H1 (cell line): ENCODE results near the gene LYL1. TPM values are rescaled to one million over a fixed set of nuclear protein-coding genes. Genes with fewer than 3 reads are reported as not detected.

ENCODE experiments used
- CTCF ChIA-PET: fragments of 300-600 bp; sonication (Branson Sonifier 250); formaldehyde crosslinking; loops from one replicate; lab custom pipeline; 2021; ENCODE audit not compliant: partially characterized antibody; lab: Charles Lee
- POLR2A ChIA-PET: fragments of 300-600 bp; sonication (Branson Sonifier 250); formaldehyde crosslinking; loops from one replicate; lab custom pipeline; 2021; ENCODE audit warnings: inconsistent platforms; ENCODE audit not compliant: partially characterized antibody; lab: Charles Lee
- DNase-seq, 2 experiments: peaks; one replicate each; pipeline versions ENCODE4 v3.0.0 to v3.0.0-alpha.2; 2010 to 2022; ENCODE audit warnings: low spot score in 2 of 2, low read depth in 1 of 2, mixed read lengths in 1 of 2
- FAIRE-seq: peaks from 2 replicates; lab custom pipeline; 2011; peaks lifted over from hg19 to GRCh38; lab: Jason Lieb, UNC
- H2AFZ ChIP-seq: 2 replicates; pipeline ENCODE4 v1.8.1; 2012; ENCODE audit warnings: low read length, inconsistent platforms
- H2AK5ac ChIP-seq: 2 replicates; pipeline ENCODE4 v1.6.1; 2013; ENCODE audit warnings: low read depth, low read length
- H2BK120ac ChIP-seq: replicated peaks from 2 replicates; pipeline ENCODE3; 2013; ENCODE audit warnings: low read depth, low read length, inconsistent platforms
- H2BK12ac ChIP-seq: 2 replicates; pipeline ENCODE4 v1.6.1; 2013; ENCODE audit warnings: low read depth, low read length
- H2BK15ac ChIP-seq: 2 replicates; pipeline ENCODE4 v1.6.1; 2013; ENCODE audit warnings: low read length
- H2BK20ac ChIP-seq: 2 replicates; pipeline ENCODE4 v1.6.1; 2013; ENCODE audit warnings: low read length
- H2BK5ac ChIP-seq: 2 replicates; pipeline ENCODE4 v1.6.1; 2013; ENCODE audit warnings: low read depth, low read length
- H3K14ac ChIP-seq: 2 replicates; pipeline ENCODE4 v1.6.1; 2013; ENCODE audit warnings: inconsistent platforms; ENCODE audit not compliant: insufficient read length
- H3K18ac ChIP-seq: 2 replicates; pipeline ENCODE4 v1.6.1; 2013; ENCODE audit warnings: low read length; ENCODE audit errors: extremely low read depth
- H3K23ac ChIP-seq: 2 replicates; pipeline ENCODE4 v1.6.1; 2013; ENCODE audit warnings: inconsistent platforms; ENCODE audit not compliant: insufficient read length
- H3K23me2 ChIP-seq: 2 replicates; pipeline ENCODE4 v1.6.1; 2013; ENCODE audit warnings: low read depth, low read length
- H3K27ac ChIP-seq: 2 replicates; pipeline ENCODE4 v1.6.1; 2011; ENCODE audit warnings: low read depth, low read length, inconsistent platforms
- H3K27me3 ChIP-seq, 4 experiments: replicated peaks in 1 of 4; 1 replicate in 1 of 4; 2 replicates in 3 of 4; pipeline versions ENCODE4 v1.6.1 to v1.8.1; 2011 to 2013; ENCODE audit warnings: low read length in 3 of 4, mild to moderate bottlenecking in 3 of 4, inconsistent platforms in 2 of 4, mixed read lengths in 2 of 4, moderate library complexity in 1 of 4; ENCODE audit not compliant: control insufficient read depth in 3 of 4, insufficient read depth in 3 of 4; ENCODE audit errors: extremely low read depth in 1 of 4
- H3K36me3 ChIP-seq, 4 experiments: 2 replicates each; pipeline versions ENCODE4 v1.6.1 to v1.8.1; 2011 to 2013; ENCODE audit warnings: mild to moderate bottlenecking in 4 of 4, low read length in 3 of 4, moderate library complexity in 2 of 4, control low read depth in 1 of 4, inconsistent platforms in 1 of 4; ENCODE audit not compliant: insufficient read depth in 4 of 4, control insufficient read depth in 2 of 4
- H3K4ac ChIP-seq: replicated peaks from 2 replicates; pipeline ENCODE3; 2013; ENCODE audit warnings: low read length, low read depth, mixed read lengths, inconsistent platforms; ENCODE audit not compliant: insufficient read length
- H3K4me1 ChIP-seq, 4 experiments: replicated peaks in 1 of 4; 1 replicate in 1 of 4; 2 replicates in 3 of 4; pipeline versions ENCODE4 v1.6.1 to v1.8.1; 2011 to 2013; ENCODE audit warnings: low read length in 3 of 4, inconsistent platforms in 2 of 4, mixed read lengths in 1 of 4; ENCODE audit not compliant: insufficient read depth in 4 of 4, control insufficient read depth in 3 of 4
- H3K4me2 ChIP-seq, 2 experiments: 2 replicates each; pipeline versions ENCODE4 v1.6.1 to v1.8.1; 2011 to 2013; ENCODE audit warnings: low read depth in 2 of 2, low read length in 2 of 2, control low read depth in 1 of 2, inconsistent platforms in 1 of 2, mild to moderate bottlenecking in 1 of 2; ENCODE audit not compliant: insufficient read depth in 1 of 2
- H3K4me3 ChIP-seq, 4 experiments: fragments of 200-600, 300-600 bp in 1 of 4; sonication (generic), shearing (Covaris generic), sonication (Bioruptor Twin) in 1 of 4; 2 replicates each; pipeline versions ENCODE4 v1.5.1 to v1.8.1; 2011 to 2016; ENCODE audit warnings: low read length in 4 of 4, low read depth in 3 of 4, control low read depth in 2 of 4, inconsistent platforms in 2 of 4, mild to moderate bottlenecking in 2 of 4, mixed read lengths in 1 of 4, moderate library complexity in 1 of 4; ENCODE audit not compliant: insufficient read depth in 2 of 4; ENCODE audit errors: extremely low read depth in 1 of 4
- H3K56ac ChIP-seq: replicated peaks from 2 replicates; pipeline ENCODE3; 2013; ENCODE audit warnings: low read depth, mild to moderate bottlenecking, mixed read lengths, low read length, inconsistent platforms; ENCODE audit not compliant: insufficient read length
- H3K79me1 ChIP-seq: 2 replicates; pipeline ENCODE4 v1.6.1; 2013; ENCODE audit warnings: low read depth, low read length, control low read depth
- H3K79me2 ChIP-seq, 2 experiments: 2 replicates each; pipeline versions ENCODE4 v1.6.1 to v1.8.1; 2012 to 2013; ENCODE audit warnings: low read length in 2 of 2, mild to moderate bottlenecking in 2 of 2, inconsistent platforms in 1 of 2; ENCODE audit not compliant: insufficient read depth in 2 of 2, control insufficient read depth in 1 of 2
- H3K9ac ChIP-seq, 4 experiments: replicated peaks in 1 of 4; 1 replicate in 1 of 4; 2 replicates in 3 of 4; pipeline versions ENCODE4 v1.6.1 to v1.8.1; 2011 to 2013; ENCODE audit warnings: low read depth in 3 of 4, low read length in 3 of 4, control low read depth in 2 of 4, mild to moderate bottlenecking in 2 of 4, moderate library complexity in 2 of 4, inconsistent platforms in 1 of 4; ENCODE audit errors: extremely low read depth in 1 of 4
- H3K9me3 ChIP-seq, 2 experiments: 2 replicates each; pipeline versions ENCODE4 v1.6.1 to v1.8.1; 2012 to 2013; ENCODE audit warnings: mild to moderate bottlenecking in 2 of 2, moderate library complexity in 2 of 2, control low read depth in 1 of 2, inconsistent platforms in 1 of 2, low read depth in 1 of 2, low read length in 1 of 2, mixed read lengths in 1 of 2; ENCODE audit not compliant: insufficient read depth in 2 of 2
- H4K20me1 ChIP-seq, 2 experiments: replicated peaks in 1 of 2; 2 replicates each; pipeline versions ENCODE3 to v1.8.1; 2011 to 2013; ENCODE audit warnings: inconsistent platforms in 2 of 2, low read length in 2 of 2, mild to moderate bottlenecking in 1 of 2; ENCODE audit not compliant: insufficient read depth in 2 of 2, control insufficient read depth in 1 of 2
- H4K5ac ChIP-seq: 2 replicates; pipeline ENCODE4 v1.6.1; 2013; ENCODE audit warnings: low read length, low read depth, mixed read lengths, inconsistent platforms; ENCODE audit not compliant: insufficient read length
- H4K8ac ChIP-seq: 2 replicates; pipeline ENCODE4 v1.8.0; 2013; ENCODE audit warnings: mild to moderate bottlenecking, moderate library complexity, low read length, inconsistent platforms; ENCODE audit not compliant: insufficient read depth; ENCODE audit errors: extremely low read depth
- H4K91ac ChIP-seq: replicated peaks from 2 replicates; pipeline ENCODE3; 2013; ENCODE audit warnings: low read length, mixed read lengths, inconsistent platforms; ENCODE audit not compliant: insufficient read length
- ASH2L ChIP-seq: fragments of 200-600, 300-600 bp; sonication (generic); IDR thresholded peaks from one replicate; pipeline ENCODE4 v1.7.1; 2017; ENCODE audit warnings: low read length
- BACH1 ChIP-seq: IDR thresholded peaks from 2 replicates; pipeline ENCODE4 v1.6.1; 2012; ENCODE audit warnings: low read length, improper control_type of control experiment
- CHD2 ChIP-seq: IDR thresholded peaks from 2 replicates; pipeline ENCODE4 v1.6.1; 2012; ENCODE audit warnings: low read length, improper control_type of control experiment
- CREB1 ChIP-seq: IDR thresholded peaks from 2 replicates; pipeline ENCODE4 v1.6.1; 2012; ENCODE audit warnings: inconsistent platforms
- EZH2 ChIP-seq: fragments of 200-600 bp; sonication (generic); IDR thresholded peaks from 2 replicates; pipeline ENCODE4 v1.7.1; 2012; ENCODE audit warnings: low read depth, mild to moderate bottlenecking, moderate library complexity, low read length, inconsistent platforms; ENCODE audit not compliant: severe bottlenecking
- SIX5 ChIP-seq: IDR thresholded peaks from 2 replicates; pipeline ENCODE4 v1.6.1; 2011; ENCODE audit warnings: mild to moderate bottlenecking, low read depth, low read length
- TAF7 ChIP-seq: optimal IDR thresholded peaks from 2 replicates; pipeline ENCODE3; 2011; ENCODE audit warnings: low read depth, mild to moderate bottlenecking, inconsistent platforms, low read length, moderate library complexity, borderline replicate concordance
- WGBS, 2 experiments: shearing (Covaris generic) in 1 of 2; methylation state at CpG; one replicate each; pipeline versions ENCODE4 v1.1.6 to v1.1.7; 2013 to 2015; ENCODE audit warnings: low lambda C conversion rate in 2 of 2, mixed read lengths in 2 of 2, inconsistent platforms in 1 of 2, low coverage in 1 of 2, missing lambda C conversion rate in 1 of 2; ENCODE audit not compliant: insufficient replicate concordance in 2 of 2, insufficient coverage in 1 of 2, insufficient read length in 1 of 2; ENCODE audit errors: extremely low coverage in 1 of 2, missing lambda C conversion rate in 1 of 2; 5-methylcytosine and 5-hydroxymethylcytosine counted together
- polyA plus RNA-seq, 7 experiments: library from polyadenylated mRNA; depleted of rRNA in 3 of 7; stranded (reverse) in 5 of 7; unstranded in 2 of 7; fragments of >200 nt in 5 of 7; fragments of 200-250 nt in 2 of 7; gene quantifications; 1 replicate in 5 of 7; 2 replicates in 1 of 7; 4 replicates in 1 of 7; pipeline versions ENCODE4 v1.2.1 to v1.2.3, GENCODE V29; 2011 to 2013; ENCODE audit warnings: missing spikeins in 2 of 7, mixed read lengths in 2 of 7
- total RNA-seq: library from RNA; stranded (reverse); fragmentation: NEBNext Ultra II Directional; extraction: Animal tissue kit (Norgen Biotek cat#: 25700); gene quantifications from 2 replicates; pipeline ENCODE4 v1.2.1, GENCODE V29; 2021
- TF ChIP-seq, protein P1 (sequence below): IDR thresholded peaks from 2 replicates; pipeline ENCODE4 v1.6.1; 2012; ENCODE audit warnings: inconsistent platforms

The LYL1 gene
- total and polyA plus RNA-seq, 2 of the 8 experiments (the other 6 are each of a cell fraction or from before 2014, with no cell fraction given), result 0.58 to 0.76 TPM

DNA sequence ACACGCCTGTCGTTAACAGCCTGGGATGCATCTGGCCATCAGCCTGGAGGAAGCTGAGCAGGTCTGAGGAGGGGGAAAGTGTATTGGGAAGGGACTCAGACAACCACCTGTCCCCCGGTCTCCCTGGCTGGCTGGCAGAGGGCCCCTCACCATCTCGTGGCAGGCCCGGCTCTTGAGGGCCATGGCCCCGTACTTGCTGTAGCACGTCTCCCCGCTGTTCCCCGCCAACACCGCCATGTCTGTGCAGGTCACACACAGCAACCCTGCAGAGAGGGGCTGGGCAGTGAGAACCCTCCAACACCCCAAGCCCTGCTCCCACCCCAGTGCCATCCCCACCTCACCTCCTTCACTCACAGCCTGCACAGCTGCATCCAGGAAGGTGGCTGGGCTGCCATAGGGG, 9.9 kb upstream of the LYL1 start:
- Histone ChIP-seq H3K27ac (no peak overlapping the region), H2BK15ac (no peak overlapping the region), H3K27me3 (no peaks in the 10 kb centered on the region), H2BK120ac (no peak overlapping the region), H2BK5ac (no peak overlapping the region), H3K4me1 (peaks cover 0 to 4% (median under 1%) of the 10 kb centered on the region in 4 experiments; a peak in 2 of 7 replicates), H3K36me3 (peaks cover 6 to 21% (median 19%) of the 10 kb centered on the region in 4 experiments), H3K9ac (no peak overlapping the region), H3K9me3 (no peaks in the 10 kb centered on the region), H3K23ac (no peak overlapping the region), H3K14ac (no peak overlapping the region), H4K91ac (no peak overlapping the region), H4K20me1 (peaks cover 0 to 1% of the 10 kb centered on the region in 2 experiments), H4K8ac (no peak overlapping the region), H3K23me2 (peaks cover 2% of the 10 kb centered on the region; the same call in 1 of the 2 replicates), H3K79me1 (peaks cover 5% of the 10 kb centered on the region), H2AK5ac (no peak overlapping the region), H3K4me3 (no peak overlapping the region), H3K18ac (no peak overlapping the region), H2BK12ac (no peak overlapping the region), H3K79me2 (peaks cover 5 to 16% of the 10 kb centered on the region in 2 experiments), H3K4me2 (no peak overlapping the region), H2AFZ (no peak overlapping the region), H4K5ac (no peak overlapping the region), H3K56ac (no peak overlapping the region), H2BK20ac (no peak overlapping the region), H3K4ac (no peak overlapping the region)
- POLR2A ChIA-PET, result interaction anchor here (1.4 to 19.5 kb wide), 7 partner anchors 8 to 158 kb away, joined by 3 to 228 read pairs (median 4); partner anchors contain the start of gene LYL1
- TF ChIP-seq TAF7 (no peak), EZH2 (no peak), CREB1 (no peak), ASH2L (no peak), SIX5 (no peak), BACH1 (no peak), CHD2 (no peak)
- TF ChIP-seq, protein P1, sequence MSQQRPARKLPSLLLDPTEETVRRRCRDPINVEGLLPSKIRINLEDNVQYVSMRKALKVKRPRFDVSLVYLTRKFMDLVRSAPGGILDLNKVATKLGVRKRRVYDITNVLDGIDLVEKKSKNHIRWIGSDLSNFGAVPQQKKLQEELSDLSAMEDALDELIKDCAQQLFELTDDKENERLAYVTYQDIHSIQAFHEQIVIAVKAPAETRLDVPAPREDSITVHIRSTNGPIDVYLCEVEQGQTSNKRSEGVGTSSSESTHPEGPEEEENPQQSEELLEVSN, result no peak
- 96% methylated on average over 10 of the region's 10 CpGs; no CpG with 5 or more reads in 1 of the 2 experiments for WGBS, 2 experiments
- no peak for FAIRE-seq
- no peak for DNase-seq
- CTCF ChIA-PET, result interaction anchor here (2.2 to 3.4 kb wide), 2 partner anchors 8 to 11 kb away, joined by 9 to 11 read pairs; no protein-coding TSS in a partner anchor
